Activated naive CD8-positive, alpha-beta T cell (primary cell): ENCODE measurements around the gene HES1.

Experiments used
- H3K27ac Mint-ChIP-seq: one replicate; pipeline ENCODE4 v1.8.0; 2021; ENCODE audit warnings: mixed read lengths
- H3K27me3 Mint-ChIP-seq: one replicate; pipeline ENCODE4 v1.8.0; 2021; ENCODE audit warnings: mixed read lengths
- H3K36me3 Mint-ChIP-seq: one replicate; pipeline ENCODE4 v1.8.0; 2021; ENCODE audit warnings: mixed read lengths
- H3K4me1 Mint-ChIP-seq: one replicate; pipeline ENCODE4 v1.8.0; 2021; ENCODE audit warnings: low read depth, mixed read lengths
- H3K4me3 Mint-ChIP-seq: one replicate; pipeline ENCODE4 v1.8.0; 2021; ENCODE audit warnings: mild to moderate bottlenecking, mixed read lengths
- H3K9me3 Mint-ChIP-seq: one replicate; pipeline ENCODE4 v1.8.0; 2021; ENCODE audit warnings: low read depth, mixed read lengths

HES1 gene

DNA sequence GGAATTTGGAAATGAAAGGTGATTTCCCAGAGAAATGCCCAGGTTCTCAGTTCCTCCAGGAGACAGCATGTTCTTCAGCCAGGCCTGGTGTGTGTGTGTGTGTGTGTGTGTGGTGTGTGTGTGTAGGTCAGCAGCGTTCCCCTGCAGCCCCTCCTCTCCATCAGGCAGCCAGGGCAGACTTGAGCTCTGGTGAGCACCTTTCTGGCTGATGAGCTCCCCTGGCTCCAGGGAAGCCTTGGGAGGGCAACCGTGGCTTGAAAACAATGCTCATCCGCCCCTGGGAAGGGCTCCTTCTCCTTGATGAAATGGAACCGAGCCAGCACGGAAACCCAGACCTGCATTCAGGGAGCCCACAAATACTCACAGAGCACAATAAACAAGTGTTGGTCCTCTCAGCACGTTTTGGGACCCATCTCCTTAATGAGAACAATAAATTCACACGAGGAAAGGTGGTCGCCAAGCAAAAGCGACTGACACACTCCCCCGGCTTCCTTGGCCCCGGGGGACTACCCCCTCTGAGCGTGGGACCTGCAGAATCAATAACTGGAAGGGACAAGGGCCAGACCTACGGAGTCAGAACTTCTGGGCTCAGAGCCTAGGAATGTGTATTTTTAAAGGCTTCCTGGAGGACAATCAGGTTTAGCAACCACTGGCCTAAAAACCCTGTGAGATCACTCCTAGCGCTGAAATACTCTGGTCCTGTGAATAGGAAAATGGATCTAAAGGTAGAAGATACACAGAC is 38.6 kb upstream of the HES1 start:
- Mint-ChIP-seq H3K27ac (no peak overlapping the region), H3K4me1 (peaks cover 12% of the 10 kb centered on the region), H3K9me3 (no peaks in the 10 kb centered on the region), H3K4me3 (no peak overlapping the region), H3K27me3 (no peaks in the 10 kb centered on the region), H3K36me3 (no peaks in the 10 kb centered on the region)

- no peak overlapping the region for H3K4me3 Mint-ChIP-seq
- no peak overlapping the region for H3K27ac Mint-ChIP-seq
- H3K36me3 Mint-ChIP-seq = no peaks in the 10 kb centered on the region
- H3K4me1 Mint-ChIP-seq = peaks cover 15% of the 10 kb centered on the region
- no peaks in the 10 kb centered on the region for H3K9me3 Mint-ChIP-seq
- H3K27me3 Mint-ChIP-seq = no peaks in the 10 kb centered on the region
Measured at GRCh38 chr3:194098081-194098842, 37.7 kb upstream of the HES1 start.

- H3K36me3 Mint-ChIP-seq = no peaks in the 10 kb centered on the region
- no peak overlapping the region for H3K4me3 Mint-ChIP-seq
- H3K4me1 Mint-ChIP-seq = peaks cover 19% of the 10 kb centered on the region
- H3K27ac Mint-ChIP-seq = no peak overlapping the region
- no peaks in the 10 kb centered on the region for H3K27me3 Mint-ChIP-seq
- H3K9me3 Mint-ChIP-seq = no peaks in the 10 kb centered on the region
Measured at GRCh38 chr3:194098843-194099183, 37.1 kb upstream of the HES1 start.

DNA sequence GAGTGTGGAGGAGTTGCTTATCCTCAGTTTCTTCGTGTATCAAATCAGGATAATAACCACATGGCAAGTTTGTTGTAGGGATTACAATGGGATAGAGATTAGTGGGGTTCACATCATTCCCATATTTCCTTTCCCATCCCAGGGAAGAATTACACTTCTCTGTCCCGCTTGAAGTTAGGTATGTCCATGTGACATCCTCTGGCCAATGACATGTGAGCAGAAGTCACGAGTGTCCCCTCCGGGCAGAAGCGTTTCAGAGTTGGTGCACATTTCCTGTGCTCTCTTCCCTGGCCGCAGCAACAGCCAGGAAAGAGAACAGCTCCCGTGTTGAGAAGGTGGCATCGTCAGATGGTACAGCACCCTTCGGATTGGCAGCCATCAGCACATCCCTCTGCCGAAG is 36.7 kb upstream of the HES1 start:
- H3K36me3 Mint-ChIP-seq = no peaks in the 10 kb centered on the region
- no peaks in the 10 kb centered on the region for H3K27me3 Mint-ChIP-seq
- H3K4me1 Mint-ChIP-seq = peaks cover 21% of the 10 kb centered on the region

GRCh38 chr3:194100856-194101390 is 35.0 kb upstream of the HES1 start:
- peaks cover 12% of the 10 kb centered on the region for H3K4me1 Mint-ChIP-seq
- no peaks in the 10 kb centered on the region for H3K27me3 Mint-ChIP-seq
- H3K36me3 Mint-ChIP-seq = no peaks in the 10 kb centered on the region
- no peak overlapping the region for H3K4me3 Mint-ChIP-seq
- no peaks in the 10 kb centered on the region for H3K9me3 Mint-ChIP-seq
- no peak overlapping the region for H3K27ac Mint-ChIP-seq

More for the DNA sequence above, 36.7 kb upstream of the HES1 start:
- Mint-ChIP-seq H3K9me3 (no peaks in the 10 kb centered on the region), H3K4me3 (no peak overlapping the region), H3K27ac (no peak overlapping the region)

GRCh38 chr3:194101592-194102432 is 34.1 kb upstream of the HES1 start:
- Mint-ChIP-seq H3K9me3 (no peaks in the 10 kb centered on the region), H3K36me3 (no peaks in the 10 kb centered on the region), H3K27ac (no peak overlapping the region), H3K27me3 (no peaks in the 10 kb centered on the region), H3K4me1 (peaks cover 11% of the 10 kb centered on the region), H3K4me3 (no peak overlapping the region)

DNA sequence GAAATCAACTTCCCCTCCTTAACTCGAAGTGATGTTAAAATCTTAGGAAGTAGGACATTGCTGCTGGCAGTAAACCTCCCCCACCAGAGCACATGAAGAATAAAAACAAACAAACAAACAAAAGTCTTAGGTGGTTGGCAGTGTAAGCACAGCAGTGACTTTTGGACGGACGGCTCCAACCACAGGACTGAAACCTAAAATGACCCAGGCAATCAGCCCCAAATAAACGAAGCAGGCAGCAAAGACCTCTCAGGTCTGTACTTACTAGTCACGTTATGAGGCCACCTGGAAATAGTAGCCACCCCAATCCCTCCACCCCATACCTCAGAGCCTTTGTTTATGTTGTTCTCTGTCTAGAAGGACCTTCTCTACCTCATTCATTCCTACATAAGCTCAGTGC is 33.5 kb upstream of the HES1 start:
- no peak overlapping the region for H3K27ac Mint-ChIP-seq
- peaks cover 15% of the 10 kb centered on the region for H3K4me1 Mint-ChIP-seq
- no peaks in the 10 kb centered on the region for H3K27me3 Mint-ChIP-seq
- no peak overlapping the region for H3K4me3 Mint-ChIP-seq
- no peaks in the 10 kb centered on the region for H3K9me3 Mint-ChIP-seq
- H3K36me3 Mint-ChIP-seq = no peaks in the 10 kb centered on the region

- Mint-ChIP-seq H3K27me3 (peaks cover 4% of the 10 kb centered on the region), H3K4me1 (peaks cover 15% of the 10 kb centered on the region), H3K4me3 (no peak overlapping the region), H3K36me3 (peaks cover 3% of the 10 kb centered on the region), H3K27ac (peak overlapping the region; percentile 1), H3K9me3 (no peaks in the 10 kb centered on the region)
Measured at GRCh38 chr3:194103505-194103904, 32.4 kb upstream of the HES1 start.

GRCh38 chr3:194103983-194104751 is 31.8 kb upstream of the HES1 start:
- no peak overlapping the region for H3K4me3 Mint-ChIP-seq
- H3K36me3 Mint-ChIP-seq = peaks cover 3% of the 10 kb centered on the region
- H3K4me1 Mint-ChIP-seq = peaks cover 15% of the 10 kb centered on the region
- peaks cover 4% of the 10 kb centered on the region for H3K27me3 Mint-ChIP-seq
- no peaks in the 10 kb centered on the region for H3K9me3 Mint-ChIP-seq
- no peak overlapping the region for H3K27ac Mint-ChIP-seq

DNA sequence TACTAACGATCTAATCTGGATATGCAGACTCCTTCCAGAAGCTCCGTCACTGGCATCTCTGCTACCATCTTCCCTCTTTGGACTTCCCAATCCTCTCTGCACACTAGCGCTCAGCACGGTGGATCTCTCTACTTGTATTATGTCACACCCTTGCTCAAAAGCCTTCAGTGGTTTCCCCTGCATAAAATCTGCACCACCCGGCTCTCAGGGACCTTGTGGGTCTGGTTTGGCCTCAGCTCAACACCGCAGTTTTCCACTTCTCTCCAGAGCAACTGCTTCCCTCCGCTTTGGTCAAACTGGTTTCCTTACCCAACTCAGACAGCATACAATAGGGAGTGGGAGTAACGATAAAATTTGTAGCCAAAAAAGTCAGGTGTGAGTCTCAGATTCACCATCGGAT is 30.7 kb upstream of the HES1 start:
- H3K9me3 Mint-ChIP-seq = no peaks in the 10 kb centered on the region
- H3K27ac Mint-ChIP-seq = no peak overlapping the region
- H3K36me3 Mint-ChIP-seq = peaks cover 3% of the 10 kb centered on the region
- H3K27me3 Mint-ChIP-seq = peaks cover 8% of the 10 kb centered on the region
- H3K4me1 Mint-ChIP-seq = peaks cover 15% of the 10 kb centered on the region
- no peak overlapping the region for H3K4me3 Mint-ChIP-seq

DNA sequence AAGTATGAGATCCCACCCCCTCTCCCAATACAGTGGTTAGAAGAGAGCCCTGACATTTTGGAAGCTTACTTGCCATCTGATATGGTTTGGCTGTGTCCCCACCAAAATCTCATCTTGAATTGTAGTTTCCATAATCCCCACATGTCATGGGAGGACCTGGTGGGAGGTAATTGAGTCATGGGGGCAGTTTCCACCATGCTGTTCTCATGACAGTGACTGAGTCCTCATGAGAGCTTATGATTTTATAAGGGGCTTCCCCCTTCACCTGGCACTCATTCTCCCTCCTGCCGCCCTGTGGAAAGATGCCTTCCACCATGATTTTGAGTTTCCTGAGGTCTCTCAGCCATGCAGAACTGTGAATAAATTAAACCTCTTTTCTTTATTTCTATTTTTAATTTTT is 28.8 kb upstream of the HES1 start:
- Mint-ChIP-seq H3K27ac (no peak overlapping the region), H3K4me1 (peaks cover 15% of the 10 kb centered on the region), H3K27me3 (peaks cover 8% of the 10 kb centered on the region), H3K4me3 (no peak overlapping the region), H3K9me3 (no peaks in the 10 kb centered on the region), H3K36me3 (peaks cover 3% of the 10 kb centered on the region)

- Mint-ChIP-seq H3K9me3 (no peaks in the 10 kb centered on the region), H3K27ac (no peak overlapping the region), H3K36me3 (peaks cover 3% of the 10 kb centered on the region), H3K4me1 (peaks cover 5% of the 10 kb centered on the region), H3K27me3 (peaks cover 8% of the 10 kb centered on the region), H3K4me3 (no peak overlapping the region)
Measured at GRCh38 chr3:194109192-194109863, 26.6 kb upstream of the HES1 start.

DNA sequence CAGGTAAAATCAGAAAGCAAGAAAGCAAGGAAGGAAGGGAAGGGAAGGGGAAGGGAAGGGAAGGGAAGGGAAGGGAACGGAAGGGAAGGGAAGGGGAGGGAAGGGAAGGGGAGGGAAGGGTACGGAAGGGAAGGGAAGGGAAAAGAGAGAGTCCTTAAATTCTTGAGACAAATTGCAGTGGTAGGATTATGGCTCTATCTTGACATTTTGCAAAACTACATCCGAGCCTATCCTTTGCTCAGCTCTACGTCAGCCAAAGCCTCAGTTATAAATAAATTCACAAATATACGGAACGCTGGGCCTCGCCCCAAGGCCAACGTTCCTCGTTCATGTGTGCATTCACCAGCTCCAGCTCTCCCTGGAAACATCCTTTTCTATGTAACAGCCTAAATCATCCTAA is 25.5 kb upstream of the HES1 start:
- Mint-ChIP-seq H3K4me3 (no peak overlapping the region), H3K9me3 (no peaks in the 10 kb centered on the region), H3K27ac (no peak overlapping the region), H3K36me3 (peaks cover 3% of the 10 kb centered on the region), H3K4me1 (peaks cover 5% of the 10 kb centered on the region), H3K27me3 (peaks cover 8% of the 10 kb centered on the region)

DNA sequence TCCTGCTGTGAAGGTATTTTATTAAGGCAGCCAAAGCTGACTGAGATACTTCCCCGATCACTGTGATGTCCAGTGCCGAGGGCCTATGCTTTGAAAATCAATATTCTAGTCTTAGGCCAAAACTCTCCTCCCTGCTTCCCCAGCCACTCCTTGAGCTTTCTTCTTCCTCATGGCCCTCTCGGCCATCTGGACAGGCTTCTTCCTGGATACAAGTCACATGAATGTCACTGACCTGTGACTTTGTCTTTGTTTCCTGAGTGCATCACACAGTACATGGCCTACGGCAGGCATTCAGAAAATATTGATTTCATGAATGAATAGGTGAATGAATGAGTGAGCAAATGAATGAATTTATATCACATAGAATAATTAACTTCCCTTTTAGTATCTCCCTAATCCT is 24.6 kb upstream of the HES1 start:
- Mint-ChIP-seq H3K4me1 (peaks cover 5% of the 10 kb centered on the region), H3K36me3 (peaks cover 3% of the 10 kb centered on the region), H3K4me3 (no peak overlapping the region), H3K27me3 (peaks cover 8% of the 10 kb centered on the region), H3K9me3 (no peaks in the 10 kb centered on the region), H3K27ac (no peak overlapping the region)
